H1 (cell line): ENCODE results near the gene NHERF2. TPM values are rescaled to one million over a fixed set of nuclear protein-coding genes. Genes with fewer than 3 reads are reported as not detected.

ENCODE experiments used
- ASH2L ChIP-seq: fragments of 200-600, 300-600 bp; sonication (generic); IDR thresholded peaks from one replicate; pipeline ENCODE4 v1.7.1; 2017; ENCODE audit warnings: low read length
- CREB1 ChIP-seq: IDR thresholded peaks from 2 replicates; pipeline ENCODE4 v1.6.1; 2012; ENCODE audit warnings: inconsistent platforms
- E2F6 ChIP-seq: IDR thresholded peaks from 2 replicates; pipeline ENCODE4 v1.6.1; 2012; ENCODE audit warnings: inconsistent platforms
- EGR1 ChIP-seq: IDR thresholded peaks from 2 replicates; pipeline ENCODE4 v1.6.1; 2011; ENCODE audit warnings: low read depth, low read length, borderline replicate concordance
- GABPA ChIP-seq: IDR thresholded peaks from 2 replicates; pipeline ENCODE4 v1.6.1; 2011; ENCODE audit warnings: mild to moderate bottlenecking, low read length, moderate library complexity, borderline replicate concordance; ENCODE audit not compliant: insufficient read depth
- MAFK ChIP-seq: IDR thresholded peaks from 2 replicates; pipeline ENCODE4 v1.6.1; 2012; ENCODE audit warnings: low read depth, mild to moderate bottlenecking, improper control_type of control experiment, low read length
- MAX ChIP-seq: IDR thresholded peaks from 2 replicates; pipeline ENCODE4 v1.6.1; 2012; ENCODE audit warnings: inconsistent platforms
- PHF8 ChIP-seq: fragments of 200-600 bp; sonication (generic); conservative IDR thresholded peaks from 2 replicates; pipeline ENCODE4 v1.7.1; 2012; ENCODE audit warnings: low read depth, mild to moderate bottlenecking, inconsistent platforms, low read length, moderate library complexity
- RBBP5 ChIP-seq: IDR thresholded peaks from 2 replicates; pipeline ENCODE4 v1.7.1; 2012; ENCODE audit warnings: low read depth, mild to moderate bottlenecking, inconsistent platforms, low read length, moderate library complexity, borderline replicate concordance
- SAP30 ChIP-seq: fragments of 300-600 bp; sonication (generic); IDR thresholded peaks from 2 replicates; pipeline ENCODE4 v1.7.1; 2012; ENCODE audit warnings: low read length, moderate library complexity, mild to moderate bottlenecking, inconsistent platforms; ENCODE audit not compliant: insufficient read depth, insufficient replicate concordance
- SIN3A ChIP-seq, 2 experiments: IDR thresholded peaks in 1 of 2; conservative IDR thresholded peaks in 1 of 2; 2 replicates each; pipeline ENCODE4 v1.6.1; 2011 to 2012; ENCODE audit warnings: low read length in 2 of 2, improper control_type of control experiment in 1 of 2, low read depth in 1 of 2, mild to moderate bottlenecking in 1 of 2
- SIRT6 ChIP-seq: IDR thresholded peaks from one replicate; pipeline ENCODE4 v1.7.1; 2012; ENCODE audit warnings: low read length, inconsistent platforms
- SP2 ChIP-seq: IDR thresholded peaks from 2 replicates; pipeline ENCODE4 v1.6.1; 2012; ENCODE audit warnings: mild to moderate bottlenecking, low read length, inconsistent platforms
- SUZ12 ChIP-seq: fragments of 200-600 bp; sonication (generic); IDR thresholded peaks from 2 replicates; pipeline ENCODE4 v1.6.1; 2012; ENCODE audit warnings: mild to moderate bottlenecking, inconsistent platforms, low read length, moderate library complexity, mixed read lengths
- TAF1 ChIP-seq: IDR thresholded peaks from 2 replicates; pipeline ENCODE4 v1.6.1; 2011; ENCODE audit warnings: mild to moderate bottlenecking, low read depth, low read length
- TCF12 ChIP-seq: IDR thresholded peaks from 2 replicates; pipeline ENCODE4 v1.6.1; 2011; ENCODE audit warnings: low read depth, mild to moderate bottlenecking, low read length
- polyA plus RNA-seq, 7 experiments: library from polyadenylated mRNA; depleted of rRNA in 3 of 7; stranded (reverse) in 5 of 7; unstranded in 2 of 7; fragments of >200 nt in 5 of 7; fragments of 200-250 nt in 2 of 7; gene quantifications; 1 replicate in 5 of 7; 2 replicates in 1 of 7; 4 replicates in 1 of 7; pipeline versions ENCODE4 v1.2.1 to v1.2.3, GENCODE V29; 2011 to 2013; ENCODE audit warnings: missing spikeins in 2 of 7, mixed read lengths in 2 of 7
- total RNA-seq: library from RNA; stranded (reverse); fragmentation: NEBNext Ultra II Directional; extraction: Animal tissue kit (Norgen Biotek cat#: 25700); gene quantifications from 2 replicates; pipeline ENCODE4 v1.2.1, GENCODE V29; 2021

NHERF2 gene
- total and polyA plus RNA-seq, 2 of the 8 experiments (the other 6 are each of a cell fraction or from before 2014, with no cell fraction given), result 13.9 to 19.3 TPM

- TF ChIP-seq SIRT6 (no peak), ASH2L (peak; percentile 64), SIN3A (conservative IDR thresholded peaks at IDR 0.05 in 1 of 2, IDR thresholded peaks at IDR 0.05 in 1 of 2; ENCODE audit: low read depth in 1 of 2, low read length in 2 of 2) (peak; percentile 47 to 84; a peak in 2 of 4 replicates), RBBP5 (no peak), SP2 (peak; percentile 86; the same call in 1 of the 2 replicates), SAP30 (peak; percentile 49), E2F6 (0 out of 2 replicates have a peak, but pooled peaks have one; percentile 63), TAF1 (peak; percentile 74), PHF8 (peak; percentile 89), TCF12 (0 out of 2 replicates have a peak, but pooled peaks have one; percentile 10), EGR1 (peak; percentile 84), GABPA (peak; percentile 89; the same call in 1 of the 2 replicates), SUZ12 (no peak), MAX (peak; percentile 75), MAFK (no peak), CREB1 (peak; percentile 77)
Measured at GRCh38 chr16:2009791-2010510, 16.8 kb upstream of the NHERF2 start, which contains the start of gene ZNF598 (continued).
